ENCODE data around the gene SAMD4A.

GRCh38 chr14:54782751-54783659 lies 216.1 kb downstream of the SAMD4A start:
- TF ChIP-seq RFX5 (IDR thresholded peaks at IDR 0.05; ENCODE audit: low read depth, low read length) (no peak), POLR2A (IDR thresholded peaks at IDR 0.05; ENCODE audit: low read depth, low read length) (no peak), CTCF (conservative IDR thresholded peaks at IDR 0.05; ENCODE audit: low read depth, low read length) (no peak), BHLHE40 (IDR thresholded peaks at IDR 0.05; ENCODE audit: low read depth, low read length) (no peak), USF2 (IDR thresholded peaks at IDR 0.05; ENCODE audit: low read depth, low read length) (no peak), MXI1 (IDR thresholded peaks at IDR 0.05; ENCODE audit: borderline replicate concordance, low read depth, low read length) (no peak), RAD21 (IDR thresholded peaks at IDR 0.05; ENCODE audit: low read length) (no peak), FOS (IDR thresholded peaks at IDR 0.05; ENCODE audit: low read depth, low read length) (no peak), RCOR1 (IDR thresholded peaks at IDR 0.05; ENCODE audit: insufficient replicate concordance, low read length) (no peak), SMC3 (IDR thresholded peaks at IDR 0.05; ENCODE audit: low read depth, low read length) (no peak), MAZ (IDR thresholded peaks at IDR 0.05; ENCODE audit: borderline replicate concordance, low read depth, low read length) (no peak), NFE2L2 (IDR thresholded peaks at IDR 0.05; ENCODE audit: low read depth, low read length) (no peak), CEBPB (IDR thresholded peaks at IDR 0.05; ENCODE audit: low read depth, low read length) (no peak)
